Breast epithelium (tissue), 3 donors: ENCODE data around the gene KANSL1L.

Experiments
- CTCF ChIP-seq, 3 donors: fragments of 450-650 bp; IDR thresholded peaks; one replicate each; pipeline ENCODE4 v1.5.1; 2016 to 2017; ENCODE audit warnings: antibody characterized with exemption in 3 of 3, mild to moderate bottlenecking in 3 of 3, moderate library complexity in 3 of 3
- POLR2A ChIP-seq: fragments of 450-650 bp; IDR thresholded peaks from one replicate; pipeline ENCODE4 v1.6.1; 2016; ENCODE audit warnings: antibody characterized with exemption, mild to moderate bottlenecking, moderate library complexity

DNA sequence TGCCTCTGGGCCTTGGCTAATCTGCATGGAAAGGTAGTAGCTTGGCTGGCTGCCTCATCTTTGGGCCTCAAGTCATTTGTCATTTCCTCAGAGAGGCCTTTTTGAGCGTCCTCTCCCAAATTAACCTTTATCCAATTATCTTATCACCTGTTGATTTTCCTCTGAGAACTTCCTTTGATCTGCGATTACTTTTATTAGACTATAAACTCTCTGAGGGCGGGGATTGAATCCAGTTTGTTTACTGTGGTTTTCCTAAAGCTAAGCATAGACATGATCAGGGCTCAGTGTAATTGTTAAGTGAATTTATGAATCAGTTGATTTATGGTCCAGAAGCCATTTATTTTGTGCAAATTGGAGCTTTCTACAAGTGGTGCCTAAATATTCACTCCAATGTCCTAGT, 161.3 kb downstream of the KANSL1L start:
- no peak for TF ChIP-seq CTCF (IDR thresholded peaks at IDR 0.05)
- no peak for TF ChIP-seq POLR2A
